K562 (cell line): ENCODE data around the gene ACAP3. TPM values are rescaled to one million over a fixed set of nuclear protein-coding genes. Genes with fewer than 3 reads are reported as not detected.

Source experiments
- ATF2 ChIP-seq: sonication (generic); formaldehyde crosslinking; IDR thresholded peaks from 2 replicates; pipeline ENCODE4 v1.8.1; 2022; ENCODE audit warnings: missing genetic modification reagents
- EP400 ChIP-seq: fragments of 450-650 bp; IDR thresholded peaks from 2 replicates; pipeline ENCODE4 v1.6.1; 2017; ENCODE audit warnings: antibody characterized with exemption, mild to moderate bottlenecking, moderate library complexity
- ERF ChIP-seq: fragments of 450-650 bp; formaldehyde crosslinking; IDR thresholded peaks from 2 replicates; pipeline ENCODE4 v1.4.0; 2020; ENCODE audit warnings: mild to moderate bottlenecking, mixed read lengths
- FIP1L1 ChIP-seq: fragments of 200-400 bp; formaldehyde crosslinking; IDR thresholded peaks from 2 replicates; pipeline ENCODE4 v1.6.1; 2018; ENCODE audit warnings: mild to moderate bottlenecking, low read depth, low read length; ENCODE audit not compliant: poor library complexity, severe bottlenecking
- MCM3 ChIP-seq: fragments of 450-650 bp; IDR thresholded peaks from 2 replicates; pipeline ENCODE4 v1.6.1; 2016
- MCM7 ChIP-seq, 2 experiments: fragments of 450-650 bp; IDR thresholded peaks; 2 replicates each; pipeline ENCODE4 v1.6.1; 2016 to 2018
- MTA3 ChIP-seq: fragments of 450-650 bp; formaldehyde crosslinking; IDR thresholded peaks from 2 replicates; pipeline ENCODE4 v1.6.1; 2017; ENCODE audit warnings: mild to moderate bottlenecking, borderline replicate concordance
- PHB2 ChIP-seq: fragments of 450-650 bp; IDR thresholded peaks from 2 replicates; pipeline ENCODE4 v1.6.1; 2017; ENCODE audit warnings: low read depth
- PPARD ChIP-seq: fragments of 250-450 bp; sonication (Bioruptor Pico); IDR thresholded peaks from 2 replicates; pipeline ENCODE4 v1.8.0; 2022; ENCODE audit warnings: inconsistent platforms, mild to moderate bottlenecking, moderate library complexity
- SMARCC2 ChIP-seq: fragments of 450-650 bp; IDR thresholded peaks from 2 replicates; pipeline ENCODE4 v1.6.1; 2017; ENCODE audit warnings: antibody characterized with exemption, moderate library complexity, mild to moderate bottlenecking, low read depth
- STAG1 ChIP-seq: sonication (generic); formaldehyde crosslinking; IDR thresholded peaks from 2 replicates; pipeline ENCODE4 v1.5.0; 2020; ENCODE audit warnings: missing genetic modification reagents, borderline replicate concordance
- TARDBP ChIP-seq: fragments of 450-650 bp; IDR thresholded peaks from 2 replicates; pipeline ENCODE4 v1.6.1; 2016
- USF1 ChIP-seq: sonication (generic); formaldehyde crosslinking; IDR thresholded peaks from 2 replicates; pipeline ENCODE4 v1.9.0; 2022; ENCODE audit warnings: mild to moderate bottlenecking, missing genetic modification reagents
- ZKSCAN8 ChIP-seq: fragments of 200-800 bp; sonication (Bioruptor generic); IDR thresholded peaks from 2 replicates; pipeline ENCODE4 v1.6.1; 2016; ENCODE audit warnings: missing genetic modification characterization, missing compliant biosample characterization
- ZNF408 ChIP-seq: fragments of 250-450 bp; sonication (Bioruptor Pico); IDR thresholded peaks from 2 replicates; pipeline ENCODE4 v1.4.0; 2020; ENCODE audit warnings: low read depth, mild to moderate bottlenecking, moderate library complexity
- ZNF609 ChIP-seq: sonication (generic); formaldehyde crosslinking; IDR thresholded peaks from 2 replicates; pipeline ENCODE4 v1.8.1; 2023; ENCODE audit warnings: missing genetic modification reagents, mild to moderate bottlenecking, borderline replicate concordance
- polyA plus RNA-seq, 8 experiments: library from polyadenylated mRNA; depleted of rRNA in 4 of 8; stranded (reverse) in 5 of 8; unstranded in 3 of 8; fragments of >200 nt; fragmentation: Nextera tagmentation in 2 of 8; fragmentation: Illumina TruSeq in 1 of 8; extraction: Ambion mirVana in 2 of 8; extraction: Trizol in 1 of 8; gene quantifications; 2 replicates each; pipeline versions ENCODE4 v1.2.1 to v1.2.3, GENCODE V29; 2011 to 2014; ENCODE audit warnings: inconsistent platforms in 1 of 8, missing spikeins in 1 of 8
- total RNA-seq, 7 experiments: library from RNA; depleted of rRNA in 6 of 7; stranded (reverse); fragments of >200 nt in 6 of 7; fragmentation: Illumina TruSeq in 2 of 7; extraction: Trizol in 2 of 7; gene quantifications; 2 replicates each; pipeline versions ENCODE4 v1.2.1 to v1.2.3, GENCODE V29; 2011 to 2021; ENCODE audit warnings: low replicate concordance in 1 of 7
- TF ChIP-seq, protein P1 (sequence below): sonication (generic); formaldehyde crosslinking; IDR thresholded peaks from 2 replicates; pipeline ENCODE4 v1.4.0; 2020; ENCODE audit warnings: mild to moderate bottlenecking, missing genetic modification reagents
- TF ChIP-seq, protein P2 (sequence below): IDR thresholded peaks from 2 replicates; pipeline ENCODE4 v1.6.1; 2016; ENCODE audit warnings: missing genetic modification characterization, missing compliant biosample characterization

Gene ACAP3
- total and polyA plus RNA-seq, 9 of the 15 experiments (the other 6 are each of a cell fraction or from before 2014, with no cell fraction given) = 0.01 to 49.0 (median 12.0) TPM

GRCh38 chr1:1273512-1274298, 34.0 kb downstream of the ACAP3 start, which contains the start of gene UBE2J2 (continued):
- TF ChIP-seq FIP1L1 (peak; percentile 25), ZNF408 (CRISPR knock-in tag) (no peak), ZKSCAN8 (CRISPR knock-in tag) (no peak), MCM7 (IDR thresholded peaks at IDR 0.05) (no peak), TARDBP (no peak), MTA3 (peak; percentile 44), ATF2 (CRISPR knock-in tag) (no peak), ERF (CRISPR knock-in tag) (peak; percentile 83), PHB2 (no peak), ZNF609 (no peak), MCM3 (no peak), SMARCC2 (no peak; the same call in 1 of the 2 replicates), EP400 (peak; percentile 54; the same call in 1 of the 2 replicates), STAG1 (CRISPR knock-in tag) (no peak), PPARD (CRISPR knock-in tag) (no peak), USF1 (CRISPR knock-in tag) (no peak)
- TF ChIP-seq, protein P1, sequence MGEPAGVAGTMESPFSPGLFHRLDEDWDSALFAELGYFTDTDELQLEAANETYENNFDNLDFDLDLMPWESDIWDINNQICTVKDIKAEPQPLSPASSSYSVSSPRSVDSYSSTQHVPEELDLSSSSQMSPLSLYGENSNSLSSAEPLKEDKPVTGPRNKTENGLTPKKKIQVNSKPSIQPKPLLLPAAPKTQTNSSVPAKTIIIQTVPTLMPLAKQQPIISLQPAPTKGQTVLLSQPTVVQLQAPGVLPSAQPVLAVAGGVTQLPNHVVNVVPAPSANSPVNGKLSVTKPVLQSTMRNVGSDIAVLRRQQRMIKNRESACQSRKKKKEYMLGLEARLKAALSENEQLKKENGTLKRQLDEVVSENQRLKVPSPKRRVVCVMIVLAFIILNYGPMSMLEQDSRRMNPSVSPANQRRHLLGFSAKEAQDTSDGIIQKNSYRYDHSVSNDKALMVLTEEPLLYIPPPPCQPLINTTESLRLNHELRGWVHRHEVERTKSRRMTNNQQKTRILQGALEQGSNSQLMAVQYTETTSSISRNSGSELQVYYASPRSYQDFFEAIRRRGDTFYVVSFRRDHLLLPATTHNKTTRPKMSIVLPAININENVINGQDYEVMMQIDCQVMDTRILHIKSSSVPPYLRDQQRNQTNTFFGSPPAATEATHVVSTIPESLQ (CRISPR knock-in tag) = no peak
- TF ChIP-seq, protein P2, sequence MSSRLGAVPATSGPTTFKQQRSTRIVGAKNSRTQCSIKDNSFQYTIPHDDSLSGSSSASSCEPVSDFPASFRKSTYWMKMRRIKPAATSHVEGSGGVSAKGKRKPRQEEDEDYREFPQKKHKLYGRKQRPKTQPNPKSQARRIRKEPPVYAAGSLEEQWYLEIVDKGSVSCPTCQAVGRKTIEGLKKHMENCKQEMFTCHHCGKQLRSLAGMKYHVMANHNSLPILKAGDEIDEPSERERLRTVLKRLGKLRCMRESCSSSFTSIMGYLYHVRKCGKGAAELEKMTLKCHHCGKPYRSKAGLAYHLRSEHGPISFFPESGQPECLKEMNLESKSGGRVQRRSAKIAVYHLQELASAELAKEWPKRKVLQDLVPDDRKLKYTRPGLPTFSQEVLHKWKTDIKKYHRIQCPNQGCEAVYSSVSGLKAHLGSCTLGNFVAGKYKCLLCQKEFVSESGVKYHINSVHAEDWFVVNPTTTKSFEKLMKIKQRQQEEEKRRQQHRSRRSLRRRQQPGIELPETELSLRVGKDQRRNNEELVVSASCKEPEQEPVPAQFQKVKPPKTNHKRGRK (tag) = no peak
